Globus pallidus (tissue), 1 donor: ENCODE data around the gene CTDP1.
"Not testable (repeated sequence)": the region's sequence is repeated elsewhere in the genome, so short reads cannot be mapped to it uniquely, and the experiment has no call there.

Experiments
- DNase-seq: peaks from one replicate; pipeline ENCODE4 v3.0.0-alpha.2; 2015; ENCODE audit warnings: low spot score

CTDP1 gene

DNA sequence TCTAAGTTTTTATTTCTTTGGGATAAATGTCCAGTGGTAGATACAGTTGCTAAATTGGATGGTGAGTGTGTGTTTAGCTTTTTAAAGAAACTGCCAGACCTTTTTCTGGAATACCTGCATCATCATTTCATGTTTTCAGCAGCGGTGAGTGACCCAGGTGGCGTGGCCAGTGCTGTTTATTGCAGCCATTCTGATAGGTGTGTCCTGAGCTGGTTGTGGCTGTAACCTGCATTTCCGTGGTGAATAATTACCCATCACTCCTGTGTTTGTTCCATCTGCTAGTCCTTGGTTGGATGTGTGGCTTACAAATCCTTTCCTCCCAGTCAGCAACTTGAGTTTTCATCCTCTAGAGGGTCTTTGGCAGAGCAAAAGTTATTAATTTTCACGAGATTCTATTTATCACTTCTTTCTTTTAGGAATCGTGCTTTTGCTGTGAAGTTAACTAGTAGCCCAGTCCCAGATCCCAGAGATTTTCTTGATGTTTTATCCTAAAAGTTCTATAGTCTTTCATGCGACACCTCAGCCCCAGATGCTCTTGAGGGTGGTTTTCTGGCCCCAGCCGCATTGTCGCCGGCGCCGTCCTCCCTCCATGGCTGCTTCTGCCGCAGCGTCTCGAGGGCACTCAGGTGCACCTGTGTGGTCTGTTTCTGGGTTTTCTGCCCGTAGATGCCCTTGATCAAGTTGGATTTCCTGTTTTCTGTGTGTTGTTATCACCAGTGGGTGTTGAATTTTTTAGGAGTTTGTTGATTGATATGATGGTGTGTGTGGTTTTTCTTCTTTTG, 44.9 kb downstream of the CTDP1 start:
- DNase-seq = no peak

DNA sequence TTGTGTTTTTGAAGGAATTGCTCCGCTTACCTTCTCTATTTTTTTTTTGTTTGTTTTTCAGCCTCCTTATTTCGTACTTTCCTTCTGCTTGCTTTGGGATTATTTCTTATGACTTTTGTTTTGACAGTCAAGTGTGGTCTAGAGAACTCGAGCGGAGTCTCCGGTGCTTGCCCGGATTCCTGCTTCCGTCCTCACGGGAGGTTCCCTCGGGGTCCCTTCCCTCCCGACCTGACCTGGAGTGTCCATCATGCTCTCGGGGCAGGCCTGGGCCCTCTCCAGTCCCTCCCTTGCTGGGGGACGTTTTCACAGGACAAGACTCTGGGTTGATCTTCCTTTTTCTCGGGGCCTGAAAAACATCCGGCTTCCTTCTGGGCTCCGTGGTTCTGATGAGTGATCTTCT, 45.9 kb downstream of the CTDP1 start:
- DNase-seq = no peak

DNA sequence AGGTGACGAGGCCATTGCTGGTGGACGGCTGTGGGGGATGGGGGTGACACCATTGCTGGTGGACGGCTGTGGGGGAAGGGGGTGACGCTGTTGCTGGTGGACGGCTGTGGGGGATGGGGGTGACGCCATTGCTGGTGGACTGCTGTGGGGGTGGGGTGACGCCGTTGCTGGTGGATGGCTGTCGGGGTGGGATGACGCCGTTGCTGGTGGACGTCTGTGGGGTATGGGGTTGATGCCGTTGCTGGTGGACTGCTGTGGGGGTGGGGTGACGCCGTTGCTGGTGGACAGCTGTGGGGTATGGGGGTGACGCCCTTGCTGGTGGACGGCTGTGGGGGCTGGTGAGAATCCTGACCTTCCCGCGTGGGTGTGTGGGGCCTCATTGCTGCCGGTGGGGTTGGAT, 47.1 kb downstream of the CTDP1 start:
- no peak for DNase-seq

DNA sequence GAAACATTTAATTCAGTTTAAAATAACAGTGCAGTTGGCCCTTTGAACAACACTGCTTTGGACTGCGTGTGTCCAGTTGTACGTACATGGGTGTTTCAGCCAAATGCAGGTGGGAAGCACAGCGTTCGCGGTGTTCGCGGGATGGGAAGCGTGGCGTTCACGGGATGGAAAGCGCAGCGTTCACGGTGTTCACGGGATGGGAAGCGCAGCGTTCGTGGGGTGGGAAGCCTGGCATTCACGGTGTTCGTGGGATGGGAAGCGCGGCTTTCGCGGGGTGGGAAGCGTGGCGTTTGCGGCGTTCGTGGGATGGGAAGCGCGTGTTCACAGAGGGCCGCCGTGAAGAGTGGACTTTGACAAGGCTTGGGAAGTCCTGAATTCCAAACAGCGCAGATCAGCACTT, 47.6 kb downstream of the CTDP1 start:
- DNase-seq = no peak

DNA sequence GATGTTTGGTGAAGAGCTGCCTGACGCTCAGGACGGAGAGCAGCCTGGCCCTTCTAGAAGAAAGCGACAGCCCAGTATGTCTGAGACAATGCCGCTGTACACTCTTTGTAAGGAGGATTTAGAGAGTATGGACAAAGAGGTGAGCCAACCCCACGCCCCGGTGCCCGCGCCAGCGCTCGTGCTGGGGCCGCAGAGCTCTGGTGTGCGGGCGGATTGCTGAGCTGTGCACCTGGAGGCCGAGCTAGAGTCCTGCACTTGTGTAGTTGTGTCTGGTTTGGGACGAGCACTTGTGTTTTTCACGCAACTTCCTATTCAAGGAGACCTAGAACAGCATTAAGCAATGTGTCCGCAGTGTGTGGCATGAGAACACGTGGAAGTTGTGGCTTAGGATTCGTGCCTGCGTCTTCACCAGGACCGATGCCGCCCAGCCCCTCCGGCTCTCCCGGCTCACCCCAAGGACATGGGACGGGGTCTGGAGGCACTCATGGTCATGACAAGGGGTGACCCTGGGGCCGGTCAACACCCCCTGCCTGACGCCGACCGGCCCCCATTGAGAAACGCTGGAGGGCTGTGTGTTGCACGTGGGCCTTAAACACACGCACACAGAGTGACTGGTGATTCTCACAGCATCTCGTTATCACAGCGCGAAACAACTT, 49.5 kb downstream of the CTDP1 start:
- no peak for DNase-seq

DNA sequence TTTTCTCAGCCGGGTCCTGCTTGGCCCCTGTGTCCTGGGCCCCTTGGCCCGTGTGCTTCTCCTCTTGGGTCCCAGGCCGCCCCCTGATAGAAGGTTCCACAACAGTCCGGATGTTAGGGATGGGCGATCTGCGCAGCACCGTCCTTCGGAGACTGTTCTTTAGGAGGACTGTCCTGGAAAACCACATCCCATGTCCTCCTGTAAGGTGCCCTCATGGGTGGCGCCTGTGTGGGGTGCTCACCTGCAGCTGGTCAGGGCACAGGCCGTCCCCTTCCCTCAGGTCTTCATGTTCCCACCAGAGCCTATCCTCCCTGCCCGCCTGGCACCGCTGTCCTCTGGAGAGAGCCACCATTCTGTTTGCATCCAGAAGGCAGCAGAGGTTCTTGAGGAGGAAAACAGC, 50.0 kb downstream of the CTDP1 start:
- no peak for DNase-seq

DNA sequence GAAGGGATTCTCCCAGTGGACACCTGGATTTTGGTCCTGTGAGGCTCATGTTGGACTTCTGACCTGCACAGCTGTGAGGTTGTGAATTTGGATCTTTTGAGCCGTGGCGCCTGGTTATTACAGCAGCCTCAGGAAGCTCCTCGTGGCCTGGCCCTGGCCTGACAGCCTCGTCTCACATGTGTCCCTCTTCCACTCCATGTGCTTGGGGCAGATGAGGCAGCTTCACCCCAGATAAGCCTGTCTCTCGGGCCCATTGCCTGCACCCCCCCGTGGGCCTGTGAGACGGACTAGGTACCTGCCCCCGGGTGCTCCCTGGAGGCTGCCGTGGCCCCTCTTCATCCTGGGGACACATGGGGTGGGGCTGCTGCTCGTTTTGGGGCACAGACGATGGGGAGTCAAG, 51.2 kb downstream of the CTDP1 start:
- DNase-seq = no peak

DNA sequence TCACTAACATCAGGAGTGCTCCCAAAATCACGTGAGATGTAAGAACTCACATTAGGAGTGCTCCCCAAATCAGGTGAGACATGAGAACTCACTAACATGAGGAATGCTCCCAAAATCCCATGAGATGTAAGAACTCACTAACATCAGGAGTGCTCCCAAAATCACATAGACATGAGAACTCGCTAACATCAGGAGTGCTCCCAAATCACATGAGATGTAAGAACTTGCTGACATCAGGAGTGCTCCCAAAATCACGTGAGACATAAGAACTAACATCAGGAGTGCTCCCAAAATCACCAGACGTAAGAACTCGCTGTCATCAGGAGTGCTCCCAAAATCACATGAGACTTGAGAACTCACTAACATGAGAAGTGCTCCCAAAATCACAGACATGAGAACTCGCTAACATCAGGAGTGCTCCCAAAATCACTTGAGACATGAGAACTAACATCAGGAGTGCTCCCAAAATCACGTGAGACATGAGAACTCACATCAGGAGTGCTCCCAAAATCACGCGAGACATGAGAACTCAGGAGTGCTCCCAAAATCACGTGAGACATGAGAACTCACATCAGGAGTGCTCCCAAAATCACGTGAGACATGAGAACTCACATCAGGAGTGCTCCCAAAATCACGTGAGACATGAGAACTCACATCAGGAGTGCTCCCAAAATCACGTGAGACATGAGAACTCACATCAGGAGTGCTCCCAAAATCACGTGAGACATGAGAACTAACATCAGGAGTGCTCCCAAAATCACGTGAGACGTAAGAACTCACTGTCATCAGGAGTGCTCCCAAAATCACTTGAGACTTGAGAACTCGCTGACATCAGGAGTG, 52.5 kb downstream of the CTDP1 start:
- not testable (repeated sequence) for DNase-seq

DNA sequence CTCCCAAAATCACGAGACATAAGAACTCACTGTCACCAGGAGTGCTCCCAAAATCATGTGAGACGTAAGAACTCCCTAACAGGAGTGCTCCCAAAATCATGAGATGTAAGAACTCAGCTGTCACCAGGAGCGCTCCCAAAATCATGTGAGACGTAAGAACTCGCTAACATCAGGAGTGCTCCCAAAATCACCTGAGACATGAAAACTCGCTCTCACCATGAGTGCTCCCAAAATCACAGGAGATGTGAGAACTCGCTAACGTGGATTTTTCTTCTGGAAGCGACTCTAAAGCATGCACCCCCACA, 53.1 kb downstream of the CTDP1 start:
- DNase-seq = no peak

DNA sequence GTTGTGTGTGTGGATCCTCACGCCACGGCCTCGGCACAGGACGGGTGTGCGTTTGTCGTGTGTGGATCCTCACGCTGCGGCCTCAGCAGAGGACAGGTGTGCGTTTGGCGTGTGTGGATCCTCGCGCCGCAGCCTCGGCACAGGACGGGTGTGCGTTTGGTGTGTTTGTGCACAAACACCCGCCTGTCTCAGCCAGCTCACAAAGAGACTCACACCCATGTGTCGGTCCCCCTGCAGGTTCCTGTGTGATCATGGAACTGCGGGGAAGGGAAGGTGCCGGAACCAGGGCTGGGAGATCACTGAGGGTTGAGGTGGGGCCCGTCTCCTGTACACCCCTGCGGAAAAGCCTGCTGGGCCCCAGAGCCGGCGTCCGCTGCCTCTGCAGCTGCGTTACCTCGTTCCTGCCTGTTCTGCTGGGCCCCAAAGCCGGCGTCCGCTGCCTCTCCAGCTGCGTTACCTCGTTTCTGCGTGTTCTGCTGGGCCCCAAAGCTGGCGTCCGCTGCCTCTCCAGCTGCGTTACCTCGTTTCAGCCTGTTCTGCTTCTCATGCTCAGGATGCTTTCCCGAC, 53.6 kb downstream of the CTDP1 start:
- DNase-seq = no peak

DNA sequence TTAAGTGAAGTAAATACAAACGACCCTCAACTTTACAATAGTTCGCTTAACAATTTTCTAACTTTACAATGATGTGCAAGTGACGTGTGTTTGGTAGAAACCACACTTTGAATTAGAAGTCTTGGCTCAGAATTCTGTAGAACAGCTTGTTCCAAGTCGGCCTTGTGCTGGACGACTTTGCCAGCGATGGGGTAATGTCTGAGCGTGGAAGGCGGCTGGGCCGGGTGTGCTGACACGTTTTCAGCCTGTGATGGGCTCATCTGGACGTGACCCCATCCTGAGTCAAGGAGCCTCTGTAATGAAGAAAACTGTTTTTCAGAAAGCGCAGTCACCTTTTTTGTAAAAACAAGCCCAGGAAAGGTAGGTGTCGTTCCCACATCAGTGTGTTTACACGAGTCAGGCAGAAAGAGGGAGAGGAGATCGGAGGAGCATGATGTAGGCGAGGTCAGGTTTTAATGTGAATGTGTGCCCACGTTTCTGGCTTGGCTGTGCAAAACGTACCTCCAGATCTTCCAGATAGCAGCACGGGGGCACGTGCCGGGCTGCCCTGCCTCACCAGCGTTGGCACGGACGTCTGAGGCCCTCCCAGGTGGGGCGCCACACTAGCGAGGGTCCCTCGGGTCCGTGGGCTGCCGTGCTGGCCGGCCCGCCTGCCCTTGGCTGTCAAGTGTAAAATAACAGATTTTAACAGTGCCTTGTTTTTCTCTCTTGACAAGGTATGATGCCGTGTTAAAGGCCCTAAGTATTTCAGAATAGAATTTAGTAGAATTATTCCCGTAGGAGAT, 54.6 kb downstream of the CTDP1 start:
- DNase-seq = no peak

DNA sequence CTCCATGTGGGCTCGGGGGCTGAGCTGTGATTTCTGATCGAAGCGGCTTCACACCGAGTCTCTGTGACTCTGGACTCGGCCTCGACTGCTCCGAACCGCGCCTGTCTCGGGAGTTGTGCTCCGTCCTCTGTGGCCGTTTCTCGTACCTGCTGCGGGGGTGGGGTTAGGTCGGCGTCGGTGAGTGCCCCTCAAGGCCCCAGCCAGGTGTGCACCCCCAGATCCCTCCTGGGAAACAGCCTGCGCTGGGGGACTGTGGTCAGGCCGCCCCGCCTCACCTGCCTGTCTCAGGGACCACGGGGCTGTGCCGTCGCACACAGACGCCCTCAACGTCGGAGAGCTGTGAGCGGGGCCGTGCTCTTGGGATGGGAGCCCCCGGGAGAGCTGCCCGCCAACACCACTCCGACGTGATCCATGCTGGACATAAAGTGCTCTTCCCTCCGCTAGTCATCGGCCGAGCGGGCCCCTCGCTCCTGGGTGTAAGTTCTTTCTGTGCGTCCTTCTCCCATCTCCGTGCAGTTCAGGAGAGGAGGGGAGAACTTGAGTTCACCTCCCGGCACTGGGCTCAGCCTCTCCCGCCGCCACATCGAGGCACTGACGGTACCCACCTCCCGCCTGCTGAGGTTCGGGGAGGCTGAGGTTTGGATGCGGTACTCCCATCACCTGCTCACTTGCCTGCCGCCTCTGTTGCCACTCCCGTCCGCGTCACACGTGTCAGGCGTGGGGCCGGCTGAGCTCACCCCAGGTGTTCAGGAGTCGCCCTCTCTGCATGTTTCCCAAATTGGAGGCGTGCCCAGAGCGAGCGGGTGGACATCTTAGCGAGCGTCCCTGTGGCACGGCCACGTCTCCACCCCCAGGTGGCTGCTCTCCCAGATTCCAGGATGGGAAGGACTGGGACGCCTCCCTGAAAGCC, 55.7 kb downstream of the CTDP1 start:
- DNase-seq = no peak

DNA sequence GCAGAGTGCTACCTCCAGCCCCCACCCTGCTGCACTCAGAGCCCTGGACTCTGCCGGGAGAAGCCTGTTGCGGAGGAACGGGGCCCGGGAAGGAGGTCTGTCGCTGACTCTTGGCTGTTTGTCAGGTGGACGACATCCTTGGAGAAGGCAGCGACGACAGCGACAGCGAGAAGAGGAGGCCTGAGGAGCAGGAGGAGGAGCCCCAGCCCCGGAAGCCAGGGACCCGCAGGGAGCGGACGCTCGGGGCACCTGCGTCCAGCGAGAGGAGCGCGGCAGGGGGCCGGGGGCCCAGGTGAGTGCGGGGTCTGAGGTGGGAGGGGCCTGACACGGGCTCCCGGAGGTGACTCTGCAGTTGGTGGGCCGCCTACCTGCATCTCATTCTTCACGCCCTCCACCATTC, 56.6 kb downstream of the CTDP1 start:
- DNase-seq = no peak

DNA sequence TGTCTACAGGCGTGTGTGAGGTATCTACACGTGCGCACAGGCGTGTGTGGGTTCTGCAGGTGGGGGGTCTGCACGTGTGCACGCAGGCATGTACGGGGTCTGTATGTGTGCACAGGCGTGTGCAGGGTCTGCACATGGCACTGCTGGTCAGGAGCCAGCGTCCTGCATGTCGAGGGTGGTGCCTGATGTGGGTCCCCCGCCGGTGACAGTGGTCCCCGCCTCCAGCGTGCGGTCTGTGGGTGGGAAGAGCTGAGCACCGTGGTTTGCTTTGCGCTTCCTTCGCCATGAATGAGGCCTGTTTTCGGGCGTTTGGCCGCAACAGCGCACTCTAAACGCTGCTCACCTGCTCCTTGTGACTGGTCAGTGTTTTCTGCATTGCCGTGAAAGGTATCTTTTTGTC, 57.2 kb downstream of the CTDP1 start:
- DNase-seq = no peak

DNA sequence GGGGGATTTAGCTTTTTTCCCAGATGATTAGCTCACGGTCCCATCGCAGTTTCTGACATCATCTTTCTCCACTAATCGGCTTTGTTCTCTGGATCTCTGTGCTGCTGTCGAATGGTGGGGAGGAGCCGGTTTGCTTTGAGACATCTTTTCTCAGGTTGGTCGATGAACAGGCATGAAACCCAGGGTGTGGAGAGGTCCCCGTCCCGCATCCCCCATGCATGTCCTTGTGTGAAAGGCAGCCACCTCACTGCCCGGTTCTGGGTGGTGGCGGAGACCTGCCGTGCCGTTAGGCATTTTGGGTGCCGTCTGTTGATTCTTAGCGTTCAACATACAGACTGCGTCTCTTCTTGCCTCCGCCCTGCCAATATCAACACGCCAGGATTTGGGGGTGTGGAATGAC, 57.8 kb downstream of the CTDP1 start:
- no peak for DNase-seq

DNA sequence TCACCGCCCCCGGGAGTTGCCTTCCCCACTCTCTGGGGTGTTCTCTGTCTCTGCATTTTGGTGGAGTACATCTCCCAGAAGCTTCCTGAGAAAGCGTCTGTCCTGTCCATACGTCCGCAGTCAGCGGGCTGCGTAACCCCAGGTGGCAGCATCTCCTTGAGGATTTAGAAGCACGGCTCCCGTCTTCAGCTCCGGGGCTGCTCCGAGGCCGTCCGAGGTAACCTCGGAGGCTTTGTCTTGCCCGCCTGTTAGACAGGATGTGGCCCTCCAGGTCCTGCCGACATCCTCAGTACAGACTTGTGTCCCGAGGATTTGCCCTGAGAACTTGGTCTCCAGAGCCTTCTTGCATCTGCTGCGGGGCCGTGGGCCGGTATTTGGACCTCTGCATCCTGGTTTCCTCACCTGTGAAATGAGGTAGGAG, 58.4 kb downstream of the CTDP1 start:
- DNase-seq = no peak

DNA sequence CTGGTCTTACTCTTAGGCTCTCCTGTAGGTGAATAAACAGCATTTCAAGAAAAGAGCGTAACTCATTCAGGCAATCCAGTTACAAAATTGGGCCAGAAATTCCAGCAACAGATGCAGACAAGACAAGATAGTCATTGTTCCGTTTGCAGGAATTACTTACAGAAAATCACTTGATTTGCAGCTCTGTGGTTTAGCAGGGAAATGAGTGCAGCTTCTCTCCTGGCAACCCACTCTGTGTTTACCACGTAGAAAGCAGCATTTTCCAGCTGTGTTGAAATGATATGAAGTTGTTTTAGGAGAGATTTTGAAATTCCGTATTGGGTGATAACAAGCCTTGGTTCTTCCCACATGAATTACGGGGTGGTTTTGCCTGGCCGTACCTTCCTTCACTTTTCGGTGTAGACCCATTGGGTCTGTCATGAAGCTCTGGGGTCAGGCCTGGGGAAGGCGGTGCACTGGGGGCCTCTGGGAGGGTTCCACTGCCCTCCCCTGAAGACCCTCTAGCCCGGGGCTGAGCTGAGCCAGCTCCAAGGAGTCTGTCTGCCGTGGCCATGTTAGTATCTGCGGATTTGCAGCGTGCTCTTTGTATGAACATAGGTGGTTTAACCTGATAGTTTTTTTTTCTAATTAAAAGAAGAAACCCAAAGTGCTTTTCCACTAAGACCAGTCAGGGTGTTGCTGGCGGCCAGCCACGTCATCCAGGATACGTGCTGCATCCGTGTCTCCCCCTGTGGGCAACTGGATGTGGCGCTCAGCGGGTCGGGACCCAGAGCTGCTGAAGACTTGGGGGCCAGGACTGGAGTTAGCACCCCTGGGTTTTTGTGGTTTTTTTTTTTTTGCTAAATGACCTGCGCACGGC, 59.2 kb downstream of the CTDP1 start:
- DNase-seq = peak; percentile 45

DNA sequence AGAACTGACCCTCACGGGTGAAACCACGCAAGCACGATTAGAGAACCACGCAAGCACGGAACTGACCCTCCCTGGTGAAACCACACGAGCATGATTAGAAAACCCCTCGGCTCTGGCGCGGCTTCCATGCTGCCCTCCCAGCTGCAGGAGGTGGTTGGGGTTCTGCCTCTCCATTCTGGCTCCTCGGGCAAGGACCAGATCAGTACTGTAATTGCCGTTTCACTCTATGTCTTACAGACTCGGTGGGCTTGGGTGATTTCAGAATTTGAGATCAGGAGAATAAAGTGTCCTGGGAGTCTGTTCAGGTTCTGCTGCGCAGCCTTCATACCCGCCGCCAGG, 59.8 kb downstream of the CTDP1 start:
- no peak for DNase-seq

DNA sequence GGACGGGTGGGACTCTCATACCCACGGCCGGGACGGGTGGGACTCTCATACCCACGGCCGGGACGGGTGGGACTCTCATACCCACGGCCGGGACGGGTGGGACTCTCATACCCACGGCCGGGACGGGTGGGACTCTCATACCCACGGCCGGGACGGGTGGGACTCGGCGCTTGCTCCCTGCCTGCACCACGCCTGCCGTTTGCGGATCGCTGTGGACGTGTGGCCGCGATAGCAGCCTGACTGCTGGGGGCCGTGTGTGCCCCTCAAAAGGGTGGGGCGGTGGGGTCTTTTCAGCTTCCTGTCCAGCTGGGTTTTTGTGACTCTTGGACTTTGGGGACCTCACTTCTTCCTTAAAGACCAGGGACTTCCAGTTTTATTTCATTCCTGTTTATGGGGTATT, 60.4 kb downstream of the CTDP1 start:
- DNase-seq = not testable (repeated sequence)
